ENCODE data around the gene CCND1.
"Not testable (repeated sequence)": the region's sequence is repeated elsewhere in the genome, so short reads cannot be mapped to it uniquely, and the experiment has no call there.

The CCND1 gene

DNA sequence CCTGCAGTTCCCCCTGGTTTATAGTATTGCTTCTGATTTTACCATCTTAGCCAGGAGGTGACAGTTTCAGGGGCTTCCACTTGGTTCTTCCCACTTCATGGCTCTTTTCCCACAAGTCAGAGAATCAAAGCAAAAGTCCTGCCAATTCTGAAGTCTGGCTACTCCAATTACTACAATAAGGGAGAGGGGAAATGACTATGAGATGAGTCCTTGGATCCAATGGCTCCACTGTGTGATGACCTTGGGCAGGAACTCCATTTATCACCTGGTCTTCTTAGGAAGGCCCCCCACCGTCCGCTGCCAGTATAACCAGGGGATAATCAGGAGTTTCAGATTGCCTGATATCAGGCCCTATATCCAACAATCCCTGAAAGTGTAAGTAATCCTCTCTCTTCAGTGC, 31.6 kb upstream of the CCND1 start:
- no peak for FAIRE-seq
- no peak for TF ChIP-seq POLR2A (IDR thresholded peaks at IDR 0.05; ENCODE audit: low read depth, low read length)
- DNase-seq (ENCODE audit: insufficient read length, low spot score): no peak

DNA sequence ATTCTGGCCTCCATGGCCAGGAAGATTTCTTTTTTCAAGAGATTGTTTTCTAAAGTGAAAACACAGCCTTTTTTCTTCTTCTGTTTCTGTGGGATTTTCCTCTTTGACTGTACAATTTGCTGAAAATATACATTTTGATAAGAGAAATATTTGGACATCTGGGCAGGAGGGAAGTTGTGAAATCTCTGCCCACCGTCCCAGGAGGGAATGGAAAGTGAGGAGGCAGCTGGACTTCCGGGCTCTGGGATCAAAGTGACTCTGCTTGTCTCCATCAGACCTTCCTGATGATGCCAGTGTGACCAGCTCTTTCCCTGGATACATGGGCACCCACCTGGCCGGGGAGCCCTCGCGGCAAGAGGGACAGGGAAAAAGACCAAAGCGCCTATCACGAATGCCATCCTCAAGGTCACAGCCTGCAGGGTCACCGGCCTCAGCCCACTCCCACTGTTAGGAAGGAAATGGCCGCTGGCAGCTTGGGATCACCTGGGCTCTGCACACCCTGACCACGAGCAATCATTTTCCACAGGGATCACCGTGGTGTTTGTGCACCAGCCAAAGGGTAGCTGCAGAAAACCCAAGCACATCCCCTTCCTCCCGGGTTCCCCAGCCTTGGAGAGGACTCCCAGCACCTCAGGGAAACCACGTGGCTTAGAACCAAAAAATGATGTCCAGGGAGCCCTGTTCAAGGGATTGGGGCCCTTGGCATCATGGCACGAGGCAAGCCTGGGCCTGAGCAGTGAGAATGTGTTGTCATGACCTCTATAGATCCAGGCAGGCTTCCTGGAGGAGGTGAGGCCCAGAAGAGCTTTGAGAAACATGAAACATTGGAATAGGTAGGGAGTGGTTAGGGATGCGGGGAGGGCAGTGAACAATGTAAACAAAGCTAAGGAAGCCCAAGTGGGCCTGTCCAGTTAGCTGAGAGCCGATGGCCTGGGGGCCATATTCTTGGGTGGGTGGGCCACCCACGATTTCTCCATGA, 29.1 kb upstream of the CCND1 start:
- TF ChIP-seq POLR2A (IDR thresholded peaks at IDR 0.05; ENCODE audit: low read depth, low read length): no peak
- FAIRE-seq: no peak
- no peak for DNase-seq (ENCODE audit: insufficient read length, low spot score)

DNA sequence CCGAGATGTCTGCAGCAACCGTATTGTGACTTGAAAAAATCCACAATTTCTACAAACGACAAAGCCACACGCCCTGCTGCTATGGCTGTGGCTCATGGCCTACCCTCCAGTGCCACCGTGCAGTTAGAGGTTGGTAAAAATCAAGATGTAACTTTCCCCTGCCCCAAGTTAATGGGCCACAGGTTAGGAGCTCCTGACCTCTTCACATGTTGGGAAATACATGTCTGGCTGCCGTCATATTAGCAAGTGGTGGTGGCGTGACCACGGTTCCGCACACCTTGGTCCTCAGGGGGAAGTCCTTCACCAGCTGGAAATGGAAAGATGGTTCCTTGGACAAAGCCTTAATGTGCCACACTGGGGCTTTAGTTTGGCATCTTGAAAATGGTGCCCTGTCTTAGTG, 27.4 kb upstream of the CCND1 start:
- TF ChIP-seq POLR2A (IDR thresholded peaks at IDR 0.05; ENCODE audit: low read depth, low read length): no peak
- no peak for DNase-seq (ENCODE audit: insufficient read length, low spot score)
- FAIRE-seq: no peak

DNA sequence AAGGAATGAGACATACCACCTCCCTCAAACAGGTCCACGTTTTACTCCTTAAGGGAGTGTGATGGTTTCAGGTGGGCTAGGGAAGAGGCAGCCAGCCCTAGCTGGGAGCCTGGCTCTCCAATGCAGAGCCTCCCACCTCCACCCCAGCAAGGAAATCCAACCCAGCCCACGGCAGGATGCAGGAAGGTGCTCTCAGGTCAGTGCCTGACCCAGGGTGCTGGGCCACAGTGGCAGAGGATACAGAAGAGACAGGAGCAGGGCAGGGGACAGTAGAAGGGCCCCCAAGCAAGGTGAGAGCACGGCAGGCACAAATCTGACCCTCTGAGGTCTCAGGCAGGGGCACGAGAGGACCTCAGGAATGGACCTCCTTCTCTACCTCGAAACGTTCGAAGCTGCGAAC, 26.9 kb upstream of the CCND1 start:
- DNase-seq (ENCODE audit: insufficient read length, low spot score): no peak
- FAIRE-seq: no peak
- no peak for TF ChIP-seq POLR2A (IDR thresholded peaks at IDR 0.05; ENCODE audit: low read depth, low read length)

DNA sequence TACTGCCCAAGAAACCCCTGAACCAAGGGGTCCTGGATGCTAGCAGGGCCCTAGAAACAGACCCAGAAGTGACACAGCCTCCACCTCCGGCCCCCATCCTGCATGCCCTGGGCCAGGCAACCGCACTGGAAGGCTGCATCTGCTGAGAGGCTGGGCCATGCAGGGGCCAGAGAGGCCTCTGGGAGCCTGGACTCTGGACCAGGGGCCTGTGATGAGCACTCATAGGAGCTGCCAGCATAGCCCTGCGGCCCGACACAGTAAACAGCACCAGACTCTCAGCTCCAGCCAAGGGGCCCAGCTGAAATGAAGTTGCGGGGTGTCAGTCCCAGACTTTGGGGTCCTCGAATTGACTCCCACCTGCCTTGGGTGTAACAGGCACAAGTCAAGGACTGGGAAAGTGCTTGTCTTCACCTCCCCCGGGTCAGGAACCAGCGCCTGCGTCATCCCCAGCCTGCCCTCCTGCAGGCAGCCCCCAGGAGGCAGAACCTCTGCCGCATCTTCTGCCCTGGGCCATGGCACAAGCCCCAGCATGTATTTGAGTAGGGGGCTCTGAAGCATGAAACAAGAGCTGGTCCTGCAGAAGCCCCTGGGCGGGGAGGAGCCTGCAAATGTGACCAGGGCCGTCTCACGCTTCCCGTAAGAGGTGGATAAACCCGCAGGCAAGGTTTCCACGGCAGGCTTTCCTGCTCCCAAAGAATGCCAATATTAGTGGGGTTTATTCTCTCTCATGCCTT, 25.2 kb upstream of the CCND1 start:
- DNase-seq (ENCODE audit: insufficient read length, low spot score) (no peak), FAIRE-seq (no peak)
- TF ChIP-seq POLR2A (IDR thresholded peaks at IDR 0.05; ENCODE audit: low read depth, low read length): no peak

DNA sequence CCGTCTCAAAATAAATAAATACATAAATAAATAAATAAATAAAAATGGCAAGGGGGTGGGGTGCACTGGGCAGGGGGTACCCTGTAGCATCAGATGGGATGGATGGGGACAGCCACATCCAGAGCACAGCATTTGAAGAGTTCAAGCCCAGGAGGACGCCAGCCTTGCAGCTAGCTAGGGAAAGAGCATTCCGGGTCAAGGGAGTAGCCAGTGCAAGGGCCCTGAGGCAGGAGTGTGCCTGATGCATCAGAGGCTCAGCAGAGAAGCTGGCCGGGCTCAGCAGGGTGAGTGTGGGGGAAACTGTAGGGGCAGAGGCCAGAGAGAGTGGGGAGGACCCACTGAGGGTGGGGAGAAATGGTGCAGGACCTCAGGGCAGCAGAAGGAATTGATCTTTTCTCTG, 23.7 kb upstream of the CCND1 start:
- DNase-seq (ENCODE audit: insufficient read length, low spot score) (no peak), FAIRE-seq (no peak)
- no peak for TF ChIP-seq POLR2A (IDR thresholded peaks at IDR 0.05; ENCODE audit: low read depth, low read length)

DNA sequence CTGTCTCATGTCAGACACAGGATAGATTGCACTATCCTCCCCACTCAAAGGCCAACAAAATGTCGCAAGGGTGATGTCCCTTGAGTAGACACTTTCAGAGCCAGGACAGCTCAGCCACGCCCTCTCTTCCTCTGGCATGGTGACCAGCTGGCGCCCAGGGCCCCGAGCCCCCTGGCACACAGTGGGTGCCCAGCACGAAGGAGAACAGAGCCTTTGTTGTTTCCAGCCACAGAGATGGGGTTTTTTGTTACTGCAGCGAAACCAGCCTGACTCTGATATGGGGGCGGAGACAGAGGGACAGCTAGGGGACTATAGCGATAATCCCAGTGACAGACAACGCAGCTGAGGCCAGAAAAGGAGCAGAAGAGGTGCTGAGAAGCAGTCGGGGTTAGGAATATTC, 23.3 kb upstream of the CCND1 start:
- FAIRE-seq (no peak), DNase-seq (ENCODE audit: insufficient read length, low spot score) (no peak)
- no peak for TF ChIP-seq POLR2A (IDR thresholded peaks at IDR 0.05; ENCODE audit: low read depth, low read length)

DNA sequence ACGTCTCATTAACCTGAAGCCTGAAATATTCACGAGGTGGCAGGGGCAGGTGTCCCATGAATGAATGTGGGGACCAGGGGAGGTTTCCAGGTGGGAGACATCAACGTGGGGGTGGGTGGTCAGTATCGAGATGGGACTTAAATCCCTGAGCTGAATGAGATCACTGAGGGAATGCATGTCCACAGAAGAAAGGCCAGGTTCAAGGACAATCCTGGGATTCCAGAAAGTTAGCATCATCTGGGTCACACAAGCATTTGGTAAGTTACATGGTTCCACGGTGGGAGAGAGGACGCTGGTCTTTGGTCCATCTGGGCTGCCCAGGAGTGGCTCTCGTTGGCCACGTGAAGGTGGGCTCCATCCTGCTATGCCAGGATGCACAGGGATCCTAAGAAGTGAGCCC, 22.7 kb upstream of the CCND1 start:
- no peak for TF ChIP-seq POLR2A (IDR thresholded peaks at IDR 0.05; ENCODE audit: low read depth, low read length)
- DNase-seq (ENCODE audit: insufficient read length, low spot score): no peak
- FAIRE-seq: no peak

DNA sequence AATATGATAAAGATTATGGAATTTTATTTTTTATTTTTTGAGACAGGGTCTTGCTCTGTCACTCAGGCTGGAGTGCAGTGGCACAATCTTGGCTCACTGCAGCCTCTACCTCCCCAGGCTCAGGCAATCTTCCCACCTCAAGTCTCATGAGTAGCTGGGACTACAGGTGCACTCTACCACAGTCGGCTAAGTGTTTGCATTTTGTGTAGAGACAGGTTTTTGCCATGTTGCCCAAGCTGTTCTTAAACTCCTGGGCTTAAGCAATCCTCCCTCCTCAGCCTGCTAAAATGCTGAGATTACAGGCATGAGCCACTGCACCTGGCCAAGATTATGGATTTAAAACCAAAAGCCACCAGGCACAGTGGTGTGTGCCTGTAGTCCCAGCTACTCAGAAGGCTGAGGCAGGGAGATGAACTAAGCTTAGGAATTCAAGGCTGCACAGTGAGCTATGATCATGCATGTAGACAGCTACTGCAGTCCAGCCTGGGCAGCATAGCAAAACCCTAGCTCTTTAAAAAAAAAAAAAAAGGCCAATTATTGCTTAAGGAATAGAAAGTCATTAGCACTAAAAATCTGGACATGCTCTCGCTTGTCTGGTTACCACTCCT, 20.2 kb upstream of the CCND1 start:
- FAIRE-seq (no peak), DNase-seq (ENCODE audit: insufficient read length, low spot score) (no peak)
- no peak for TF ChIP-seq POLR2A (IDR thresholded peaks at IDR 0.05; ENCODE audit: low read depth, low read length)

DNA sequence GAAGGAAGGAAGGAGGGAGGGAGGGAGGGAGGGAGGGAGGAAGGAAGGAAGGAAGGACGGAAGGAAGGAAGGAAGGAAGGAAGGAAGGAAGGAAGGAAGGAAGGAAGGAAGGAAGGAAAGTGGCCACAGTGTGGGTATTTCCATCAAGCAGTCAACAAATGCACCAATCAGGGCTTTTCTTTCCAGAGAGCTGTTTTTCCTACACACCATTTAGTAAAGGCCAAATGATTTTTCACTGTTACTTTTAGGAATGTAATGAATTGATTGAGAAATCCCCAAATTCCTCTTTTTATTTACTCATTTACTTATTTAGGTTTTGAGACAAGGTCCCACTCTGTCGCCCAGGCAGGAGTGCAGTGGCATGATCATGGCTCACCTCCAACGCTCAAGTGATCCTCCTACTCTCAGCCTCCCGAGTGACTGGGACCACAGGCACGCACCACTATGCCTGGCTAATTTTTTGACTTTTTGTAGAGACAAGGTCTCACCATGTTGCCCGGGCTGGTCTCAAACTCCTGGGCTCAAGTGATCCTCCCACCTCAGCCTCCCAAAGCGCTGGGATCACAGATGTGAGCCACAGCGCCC, 18.8 kb upstream of the CCND1 start:
- not testable (repeated sequence) for FAIRE-seq; DNase-seq (ENCODE audit: insufficient read length, low spot score)

DNA sequence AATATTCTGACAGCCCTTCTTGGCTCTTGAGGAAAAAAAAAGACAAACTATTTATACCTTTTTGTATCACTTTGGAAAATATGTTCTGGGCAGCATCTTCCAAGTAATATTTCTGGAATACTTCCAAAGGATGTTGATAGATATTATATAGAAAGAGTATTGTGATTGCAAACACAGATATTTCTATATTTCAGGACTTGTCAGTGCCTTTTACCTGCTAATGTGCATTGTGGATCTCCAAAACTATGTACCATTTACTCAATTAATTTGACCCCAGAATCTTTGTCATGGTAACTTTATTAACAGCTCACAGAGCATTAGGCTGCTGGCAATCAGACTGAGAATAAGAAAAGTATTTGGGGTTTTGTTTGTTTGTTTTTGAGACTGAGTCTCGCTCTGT, 16.7 kb upstream of the CCND1 start:
- no peak for FAIRE-seq
- no peak for DNase-seq (ENCODE audit: insufficient read length, low spot score)
- no peak for TF ChIP-seq POLR2A (IDR thresholded peaks at IDR 0.05; ENCODE audit: low read depth, low read length)

DNA sequence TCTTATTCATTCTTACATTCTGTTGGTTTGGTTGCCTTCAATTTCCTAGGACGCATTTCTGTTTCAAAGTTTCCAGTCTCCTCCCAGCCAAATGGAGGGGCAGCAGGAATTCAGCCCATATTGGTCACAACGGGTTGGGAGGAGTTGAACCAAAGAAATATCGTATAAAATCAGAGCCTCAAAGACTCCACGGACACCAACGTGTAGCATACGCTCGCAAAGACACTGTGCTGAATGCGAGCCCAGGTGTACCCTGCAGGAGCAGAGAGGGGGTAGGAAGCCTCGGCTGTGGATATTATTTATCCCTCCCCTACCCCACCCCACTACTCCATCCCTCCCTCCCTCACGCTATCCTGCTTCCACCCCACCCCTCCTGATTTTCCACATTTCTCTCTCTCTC, 15.5 kb upstream of the CCND1 start:
- no peak for DNase-seq (ENCODE audit: insufficient read length, low spot score)
- no peak for TF ChIP-seq POLR2A (IDR thresholded peaks at IDR 0.05; ENCODE audit: low read depth, low read length)
- FAIRE-seq: no peak

DNA sequence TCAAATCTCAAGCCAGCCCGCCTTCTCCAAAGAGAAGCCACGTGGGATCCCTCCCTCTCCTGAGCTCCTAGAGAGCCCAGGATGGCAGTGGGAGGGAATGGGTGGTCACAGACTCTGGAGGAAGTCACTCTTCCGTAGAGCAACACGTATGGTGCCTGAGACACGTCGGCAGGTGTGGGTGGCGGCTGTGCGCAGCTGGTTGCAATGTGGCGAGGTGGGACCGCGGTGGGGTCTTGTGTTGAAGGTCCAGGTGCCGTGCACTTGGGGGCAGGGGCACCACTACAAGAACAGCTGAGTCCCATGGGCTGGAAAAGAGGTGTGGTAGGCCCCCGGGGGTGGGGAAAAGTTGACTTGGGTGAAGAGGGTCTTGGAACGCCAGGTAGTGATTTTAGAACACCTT, 13.4 kb upstream of the CCND1 start:
- FAIRE-seq: no peak
- TF ChIP-seq POLR2A (IDR thresholded peaks at IDR 0.05; ENCODE audit: low read depth, low read length): no peak
- DNase-seq (ENCODE audit: insufficient read length, low spot score): no peak

DNA sequence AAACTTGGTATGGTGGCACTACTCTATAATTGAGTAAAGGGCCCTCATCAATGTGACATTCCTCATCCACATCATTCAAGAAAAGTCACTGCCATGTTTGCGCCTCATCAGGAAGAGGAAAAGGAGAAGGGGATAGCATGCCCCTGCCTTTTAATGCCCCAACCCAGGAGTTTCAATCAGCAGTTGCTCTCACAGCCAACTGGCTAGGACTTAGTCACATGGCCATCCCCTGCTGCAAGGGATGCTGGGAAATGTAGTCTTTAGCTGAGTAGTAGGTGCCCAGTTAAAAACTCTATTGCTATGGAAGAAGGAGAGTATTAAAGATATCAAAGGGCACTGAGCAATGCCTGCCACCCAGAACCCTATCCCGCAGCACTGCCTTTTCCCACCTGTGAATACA, 10.9 kb upstream of the CCND1 start:
- DNase-seq (ENCODE audit: insufficient read length, low spot score) (no peak), FAIRE-seq (no peak)
- no peak for TF ChIP-seq POLR2A (IDR thresholded peaks at IDR 0.05; ENCODE audit: low read depth, low read length)

Measured in H54 (cell line).